ENCODE data around the gene RPL10A. TPM values are rescaled to one million over a fixed set of nuclear protein-coding genes. Genes with fewer than 3 reads are reported as not detected.

The RPL10A gene
- total RNA-seq, 4 donors from 2014 or later: 1,714 to 2,467 (median 2,118) TPM

DNA sequence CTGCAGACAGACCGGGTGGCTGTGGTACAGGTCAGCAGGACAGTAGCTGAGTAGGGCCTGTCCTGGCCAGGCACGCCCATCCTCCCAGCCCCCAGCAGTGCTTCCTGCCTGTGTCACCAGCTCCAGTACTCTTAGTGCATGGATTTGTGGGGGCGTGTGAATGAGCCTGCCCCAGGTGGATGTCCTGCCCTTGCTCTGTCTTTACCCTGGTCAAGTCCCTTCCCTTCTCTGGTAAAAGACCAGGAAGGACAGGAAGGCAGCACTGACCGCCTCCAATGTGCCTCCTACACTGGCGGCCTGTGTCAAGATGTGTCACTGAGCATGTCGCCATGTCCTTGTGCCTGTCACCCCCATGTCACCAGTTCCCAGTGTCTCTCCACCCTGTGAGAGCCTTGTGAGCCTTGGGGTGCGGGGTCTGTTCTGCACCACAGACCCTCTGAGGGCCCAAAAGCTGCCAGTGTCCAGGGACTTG lies 16.8 kb downstream of the RPL10A start:
- H3K4me3 ChIP-seq (ENCODE audit: low read depth, poor library complexity, severe bottlenecking): no peak overlapping the region
- WGBS, 2 donors: 88 to 90% methylated on average over 7 of the region's 7 CpGs
- intact Hi-C loops (cut with DNase I; ENCODE audit: low total_unique reads): no loop called here
- DNase-seq (ENCODE audit: low spot score in 2 of 2): no peak
- TF ChIP-seq, protein P1, sequence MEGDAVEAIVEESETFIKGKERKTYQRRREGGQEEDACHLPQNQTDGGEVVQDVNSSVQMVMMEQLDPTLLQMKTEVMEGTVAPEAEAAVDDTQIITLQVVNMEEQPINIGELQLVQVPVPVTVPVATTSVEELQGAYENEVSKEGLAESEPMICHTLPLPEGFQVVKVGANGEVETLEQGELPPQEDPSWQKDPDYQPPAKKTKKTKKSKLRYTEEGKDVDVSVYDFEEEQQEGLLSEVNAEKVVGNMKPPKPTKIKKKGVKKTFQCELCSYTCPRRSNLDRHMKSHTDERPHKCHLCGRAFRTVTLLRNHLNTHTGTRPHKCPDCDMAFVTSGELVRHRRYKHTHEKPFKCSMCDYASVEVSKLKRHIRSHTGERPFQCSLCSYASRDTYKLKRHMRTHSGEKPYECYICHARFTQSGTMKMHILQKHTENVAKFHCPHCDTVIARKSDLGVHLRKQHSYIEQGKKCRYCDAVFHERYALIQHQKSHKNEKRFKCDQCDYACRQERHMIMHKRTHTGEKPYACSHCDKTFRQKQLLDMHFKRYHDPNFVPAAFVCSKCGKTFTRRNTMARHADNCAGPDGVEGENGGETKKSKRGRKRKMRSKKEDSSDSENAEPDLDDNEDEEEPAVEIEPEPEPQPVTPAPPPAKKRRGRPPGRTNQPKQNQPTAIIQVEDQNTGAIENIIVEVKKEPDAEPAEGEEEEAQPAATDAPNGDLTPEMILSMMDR (IDR thresholded peaks at IDR 0.05): no peak
- TF ChIP-seq POLR2A (IDR thresholded peaks at IDR 0.05): no peak

DNA sequence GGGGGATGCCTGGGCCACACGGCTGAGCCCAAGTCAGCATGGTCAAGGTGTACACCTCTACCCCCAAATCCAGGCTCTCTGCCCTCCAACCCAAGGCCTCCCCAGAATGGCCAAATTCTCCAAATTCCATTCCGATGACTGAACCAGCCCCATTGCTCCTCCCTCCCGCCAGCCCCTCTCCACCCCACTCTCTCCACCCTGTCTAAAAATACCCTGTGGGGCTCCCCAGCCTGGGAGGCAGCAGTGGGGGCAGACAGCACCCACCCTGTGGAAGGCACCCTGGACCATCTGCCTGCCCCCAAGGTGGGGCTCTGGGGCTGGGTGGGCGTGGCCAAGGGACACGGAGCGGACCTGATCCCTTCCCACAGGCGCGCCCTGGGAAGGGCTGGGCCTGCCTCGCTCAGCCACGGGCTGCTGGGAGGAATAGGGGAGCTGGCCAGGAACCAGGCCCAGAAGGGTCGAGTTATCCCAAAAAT lies 17.2 kb downstream of the RPL10A start:
- H3K4me3 ChIP-seq (ENCODE audit: low read depth, poor library complexity, severe bottlenecking): no peak overlapping the region
- TF ChIP-seq, protein P1 (IDR thresholded peaks at IDR 0.05): no peak
- no peak for TF ChIP-seq POLR2A (IDR thresholded peaks at IDR 0.05)
- intact Hi-C loops (cut with DNase I; ENCODE audit: low total_unique reads): no loop called here
- WGBS, 2 donors: 35 to 48% methylated on average over 11 of the region's 11 CpGs
- no peak for DNase-seq (ENCODE audit: low spot score in 2 of 2)

DNA sequence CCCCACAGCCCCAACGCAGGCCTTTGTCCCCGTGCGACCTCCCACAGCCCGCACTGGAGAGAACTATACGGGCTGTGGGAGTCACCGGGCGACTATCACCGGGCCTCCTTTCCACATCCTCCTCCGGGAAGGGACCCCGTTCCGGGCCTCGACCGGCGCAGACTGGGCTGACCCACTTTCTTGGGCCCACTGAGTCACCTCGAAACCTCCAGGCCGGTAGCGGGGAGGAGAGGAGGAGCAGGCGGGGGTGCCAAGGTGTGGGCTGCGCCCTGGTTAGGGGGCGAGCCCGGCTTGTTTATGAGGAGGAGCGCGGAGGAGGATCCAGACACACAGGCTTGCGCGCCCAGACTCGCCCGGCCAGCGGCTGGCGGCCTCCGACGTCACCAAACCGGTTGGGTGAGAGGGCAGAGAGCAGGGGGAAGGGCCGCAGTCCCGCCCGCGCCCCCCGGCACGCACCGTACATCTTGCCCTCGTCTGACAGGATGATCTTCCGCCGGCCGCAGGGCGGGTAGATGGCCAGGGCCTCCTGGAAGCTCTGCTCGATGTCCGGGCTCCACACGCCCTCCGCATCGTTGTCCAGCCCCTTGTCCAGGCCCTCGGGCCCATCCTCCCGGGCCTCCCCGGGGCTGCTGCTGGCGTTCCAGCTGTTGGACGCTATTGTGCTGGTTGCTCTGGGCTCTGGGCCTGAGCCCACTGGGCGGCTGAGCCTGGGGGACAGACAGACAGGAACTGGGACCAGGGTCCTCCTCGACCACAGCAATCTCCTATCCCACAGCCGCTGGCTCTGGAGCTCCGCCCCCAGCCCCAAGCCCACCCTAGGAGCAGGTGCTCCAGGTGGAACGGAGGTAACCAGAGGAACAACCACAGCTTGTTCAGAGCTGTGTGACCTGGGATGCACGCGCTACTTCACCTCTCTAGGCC lies 18.1 kb downstream of the RPL10A start:
- no peak for TF ChIP-seq POLR2A (IDR thresholded peaks at IDR 0.05)
- TF ChIP-seq, protein P1 (IDR thresholded peaks at IDR 0.05): no peak
- DNase-seq (ENCODE audit: low spot score in 2 of 2): peak; percentile 79 to 93
- 41 to 59% methylated on average over 34 to 61 of the region's 61 CpGs for WGBS, 2 donors
- no peak overlapping the region for H3K4me3 ChIP-seq (ENCODE audit: low read depth, poor library complexity, severe bottlenecking)
- intact Hi-C loops (cut with DNase I; ENCODE audit: low total_unique reads): no loop called here

DNA sequence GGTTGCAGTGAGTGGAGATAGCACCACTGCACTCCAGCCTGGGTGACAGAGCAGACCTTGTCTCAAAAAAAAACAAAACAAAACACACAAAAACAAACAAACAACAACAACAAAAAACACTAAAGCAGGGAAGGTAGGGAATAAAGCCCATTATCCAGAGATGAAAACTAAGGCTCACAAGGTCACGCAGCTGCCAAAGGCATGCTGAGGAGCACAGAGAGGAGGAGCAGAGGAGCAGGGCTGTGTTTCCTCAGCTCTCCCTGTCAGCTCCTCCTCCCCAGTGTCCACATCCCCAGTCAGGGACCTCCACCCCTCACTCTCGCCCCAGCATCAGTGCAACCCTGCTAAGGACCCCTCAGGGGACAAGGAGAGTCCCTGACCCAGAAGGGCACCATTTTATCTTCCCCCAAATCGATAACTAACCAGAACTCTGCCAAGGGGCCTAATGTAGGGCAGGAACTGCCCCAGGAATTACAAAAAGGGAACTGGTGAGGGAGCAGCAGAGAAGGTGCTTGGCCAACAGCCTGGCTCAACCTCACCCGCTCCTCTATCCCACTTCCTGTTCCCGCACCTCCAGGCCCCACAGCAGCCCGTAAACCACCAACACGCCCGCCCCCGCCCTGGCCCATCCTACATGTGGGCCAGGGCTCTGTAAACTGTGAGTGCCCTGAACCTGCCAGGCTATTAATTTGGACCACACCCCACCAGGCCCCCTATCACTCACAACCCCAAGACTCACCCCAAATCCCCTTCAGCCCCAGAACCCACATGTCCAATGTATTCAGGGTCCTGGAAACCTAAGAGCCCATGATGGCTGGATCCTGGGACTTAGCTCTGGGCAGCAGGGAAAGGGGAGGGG lies 19.7 kb downstream of the RPL10A start:
- TF ChIP-seq, protein P1 (IDR thresholded peaks at IDR 0.05): no peak
- TF ChIP-seq POLR2A (IDR thresholded peaks at IDR 0.05): no peak
- no peak overlapping the region for H3K4me3 ChIP-seq (ENCODE audit: low read depth, poor library complexity, severe bottlenecking)
- DNase-seq (ENCODE audit: low spot score in 2 of 2): no peak
- WGBS, 2 donors: 35 to 42% methylated on average over 9 of the region's 9 CpGs
- intact Hi-C loops (cut with DNase I; ENCODE audit: low total_unique reads): no loop called here

DNA sequence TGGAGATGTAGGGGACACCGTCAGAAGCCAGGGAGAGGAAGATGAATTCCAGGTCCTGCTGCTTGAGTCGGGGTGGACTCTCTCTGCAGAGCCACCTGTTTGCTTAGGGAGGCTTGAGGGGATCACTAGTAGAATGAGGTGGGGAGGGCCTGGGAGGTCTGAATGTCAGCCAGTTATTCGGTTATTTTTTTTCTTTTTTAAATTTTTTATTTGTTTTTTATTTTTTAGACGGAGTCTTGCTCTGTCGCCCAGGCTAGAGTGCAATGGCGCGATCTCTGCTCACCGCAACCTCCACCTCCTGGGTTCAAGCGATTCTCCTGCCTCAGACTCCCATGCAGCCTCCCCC lies 20.3 kb downstream of the RPL10A start:
- DNase-seq (ENCODE audit: low spot score in 2 of 2): no peak
- no peak overlapping the region for H3K4me3 ChIP-seq (ENCODE audit: low read depth, poor library complexity, severe bottlenecking)
- intact Hi-C loops (cut with DNase I; ENCODE audit: low total_unique reads): no loop called here
- TF ChIP-seq, protein P1 (IDR thresholded peaks at IDR 0.05): no peak
- no peak for TF ChIP-seq POLR2A (IDR thresholded peaks at IDR 0.05)
- 69 to 70% methylated on average over 9 of the region's 9 CpGs for WGBS, 2 donors
